Measurements from ENCODE around the gene BAHCC1.

DNA sequence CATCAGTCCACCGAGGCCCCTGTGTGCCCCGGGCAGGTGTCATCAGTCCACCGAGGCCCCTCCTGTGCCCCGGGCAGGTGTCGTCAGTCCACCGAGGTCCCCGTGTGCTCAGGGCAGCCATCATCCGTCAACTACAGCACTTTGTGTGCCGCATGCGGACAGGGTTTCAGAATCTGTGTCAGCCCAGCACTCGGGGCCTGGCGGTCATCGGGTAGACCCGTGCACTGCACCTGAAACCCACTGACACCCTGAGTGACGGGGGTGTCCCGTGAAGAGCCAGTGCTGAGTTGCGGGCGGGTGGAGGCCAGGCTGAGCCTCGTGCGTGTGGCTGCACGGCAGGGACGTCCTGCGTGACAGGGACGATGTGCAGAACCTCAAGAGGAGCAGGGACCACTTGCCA lies 38.4 kb downstream of the BAHCC1 start:
- TF ChIP-seq, protein P1, sequence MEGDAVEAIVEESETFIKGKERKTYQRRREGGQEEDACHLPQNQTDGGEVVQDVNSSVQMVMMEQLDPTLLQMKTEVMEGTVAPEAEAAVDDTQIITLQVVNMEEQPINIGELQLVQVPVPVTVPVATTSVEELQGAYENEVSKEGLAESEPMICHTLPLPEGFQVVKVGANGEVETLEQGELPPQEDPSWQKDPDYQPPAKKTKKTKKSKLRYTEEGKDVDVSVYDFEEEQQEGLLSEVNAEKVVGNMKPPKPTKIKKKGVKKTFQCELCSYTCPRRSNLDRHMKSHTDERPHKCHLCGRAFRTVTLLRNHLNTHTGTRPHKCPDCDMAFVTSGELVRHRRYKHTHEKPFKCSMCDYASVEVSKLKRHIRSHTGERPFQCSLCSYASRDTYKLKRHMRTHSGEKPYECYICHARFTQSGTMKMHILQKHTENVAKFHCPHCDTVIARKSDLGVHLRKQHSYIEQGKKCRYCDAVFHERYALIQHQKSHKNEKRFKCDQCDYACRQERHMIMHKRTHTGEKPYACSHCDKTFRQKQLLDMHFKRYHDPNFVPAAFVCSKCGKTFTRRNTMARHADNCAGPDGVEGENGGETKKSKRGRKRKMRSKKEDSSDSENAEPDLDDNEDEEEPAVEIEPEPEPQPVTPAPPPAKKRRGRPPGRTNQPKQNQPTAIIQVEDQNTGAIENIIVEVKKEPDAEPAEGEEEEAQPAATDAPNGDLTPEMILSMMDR (IDR thresholded peaks at IDR 0.05; ENCODE audit: low read length) = no peak
- TF ChIP-seq EZH2 (optimal IDR thresholded peaks at IDR 0.05; ENCODE audit: low read depth, low read length) = no peak
